ENCODE measurements around the gene RPA1. TPM values are rescaled to one million over a fixed set of nuclear protein-coding genes. Genes with fewer than 3 reads are reported as not detected.

Gene RPA1
- total RNA-seq, 2 donors from 2014 or later, result 67.4 to 81.4 TPM

- H3K36me3 Mint-ChIP-seq (ENCODE audit: low read depth), result no peaks in the 10 kb centered on the region
- no peak for ATAC-seq
- H3K9me3 ChIP-seq (ENCODE audit: control insufficient read depth, low read length, poor library complexity, severe bottlenecking), result no peaks in the 10 kb centered on the region
- H3K27ac Mint-ChIP-seq, result no peak overlapping the region
- peaks cover 56% of the 10 kb centered on the region for H3K27me3 Mint-ChIP-seq
- peaks cover 12% of the 10 kb centered on the region for H3K4me1 Mint-ChIP-seq
- DNase-seq, result no peak
- H3K4me3 Mint-ChIP-seq, result no peak overlapping the region
Observed at GRCh38 chr17:1909985-1910384, 80.2 kb downstream of the RPA1 start.

DNA sequence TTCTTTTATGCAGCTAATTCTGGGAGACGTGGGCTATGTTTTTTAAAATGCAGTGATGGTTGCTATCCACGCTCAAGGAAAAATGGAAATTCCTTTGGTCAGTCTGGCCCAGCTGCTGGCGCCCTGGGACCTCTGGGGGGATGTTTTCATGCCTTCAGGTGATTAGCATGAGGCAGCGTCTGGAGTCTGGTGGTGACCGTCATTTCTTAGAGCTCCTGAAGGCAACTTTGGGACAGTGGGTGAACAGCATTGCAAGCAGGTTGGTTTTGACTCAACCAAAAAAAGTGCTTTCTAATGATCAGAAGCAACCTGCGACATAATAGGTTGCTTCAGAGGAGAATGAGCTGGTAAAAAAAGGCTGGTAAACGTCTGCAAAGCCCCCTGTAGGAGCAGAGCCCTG, 82.3 kb downstream of the RPA1 start:
- Mint-ChIP-seq H3K4me3 (no peak overlapping the region), H3K27me3 (peaks cover 48% of the 10 kb centered on the region), H3K36me3 (ENCODE audit: low read depth) (peaks cover 2% of the 10 kb centered on the region), H3K4me1 (peaks cover 8% of the 10 kb centered on the region), H3K27ac (no peak overlapping the region)
- no peaks in the 10 kb centered on the region for H3K9me3 ChIP-seq (ENCODE audit: control insufficient read depth, low read length, poor library complexity, severe bottlenecking)
- DNase-seq (no peak), ATAC-seq (no peak)

DNA sequence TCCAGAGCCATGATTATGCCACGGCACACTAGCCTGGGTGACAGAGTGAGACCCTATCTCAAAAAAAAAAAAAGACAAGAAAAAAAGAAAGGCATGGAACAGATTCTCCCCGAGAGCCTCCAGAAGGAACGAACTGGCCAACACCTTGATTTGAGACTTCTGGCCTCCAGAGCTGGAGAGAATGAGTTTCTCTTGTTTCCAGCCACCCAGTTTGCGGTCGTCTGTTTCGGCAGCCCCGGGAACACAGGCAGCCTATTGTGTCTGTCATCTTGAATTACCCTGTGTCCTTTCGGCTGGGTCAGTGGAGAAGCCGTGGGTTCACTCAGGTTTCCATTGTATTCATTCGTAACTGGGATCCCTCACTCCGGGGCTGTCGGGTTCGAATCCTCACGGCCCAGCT, 83.9 kb downstream of the RPA1 start:
- no peak for DNase-seq
- peaks cover 3% of the 10 kb centered on the region for H3K4me1 Mint-ChIP-seq
- H3K27me3 Mint-ChIP-seq, result peaks cover 41% of the 10 kb centered on the region
- no peaks in the 10 kb centered on the region for H3K9me3 ChIP-seq (ENCODE audit: control insufficient read depth, low read length, poor library complexity, severe bottlenecking)
- H3K36me3 Mint-ChIP-seq (ENCODE audit: low read depth), result peaks cover 2% of the 10 kb centered on the region
- H3K4me3 Mint-ChIP-seq, result no peak overlapping the region
- no peak for ATAC-seq
- H3K27ac Mint-ChIP-seq, result no peak overlapping the region

- Mint-ChIP-seq H3K4me1 (no peaks in the 10 kb centered on the region), H3K4me3 (no peak overlapping the region), H3K36me3 (ENCODE audit: low read depth) (peaks cover 2% of the 10 kb centered on the region), H3K27me3 (peaks cover 32% of the 10 kb centered on the region), H3K27ac (no peak overlapping the region)
- ATAC-seq, result no peak
- no peaks in the 10 kb centered on the region for H3K9me3 ChIP-seq (ENCODE audit: control insufficient read depth, low read length, poor library complexity, severe bottlenecking)
- no peak for DNase-seq
Observed at GRCh38 chr17:1914661-1915083, 84.9 kb downstream of the RPA1 start.

DNA sequence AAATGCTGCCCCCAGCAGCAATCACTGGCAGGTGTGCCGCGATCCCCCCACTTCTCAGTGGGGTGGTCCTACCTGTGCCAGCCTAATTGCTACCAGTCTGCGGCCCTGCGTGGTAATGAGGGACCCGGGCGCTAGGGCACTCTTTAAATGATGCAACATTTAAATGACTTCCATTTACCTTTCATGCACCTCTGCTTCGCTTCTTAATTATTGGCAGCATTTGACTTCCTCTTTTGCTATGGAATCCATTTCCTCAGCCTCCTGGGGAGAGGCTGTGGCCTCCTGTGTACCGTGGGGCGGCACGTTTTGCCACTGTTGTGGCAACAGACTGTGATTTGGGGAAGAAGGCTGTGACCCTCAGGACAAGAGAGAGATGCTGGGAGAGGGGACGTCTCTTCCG, 86.1 kb downstream of the RPA1 start:
- H3K4me1 Mint-ChIP-seq, result no peaks in the 10 kb centered on the region
- H3K9me3 ChIP-seq (ENCODE audit: control insufficient read depth, low read length, poor library complexity, severe bottlenecking), result no peaks in the 10 kb centered on the region
- H3K27me3 Mint-ChIP-seq, result peaks cover 28% of the 10 kb centered on the region
- H3K4me3 Mint-ChIP-seq, result no peak overlapping the region
- DNase-seq (no peak), ATAC-seq (no peak)
- H3K36me3 Mint-ChIP-seq (ENCODE audit: low read depth), result peaks cover 2% of the 10 kb centered on the region
- no peak overlapping the region for H3K27ac Mint-ChIP-seq

DNA sequence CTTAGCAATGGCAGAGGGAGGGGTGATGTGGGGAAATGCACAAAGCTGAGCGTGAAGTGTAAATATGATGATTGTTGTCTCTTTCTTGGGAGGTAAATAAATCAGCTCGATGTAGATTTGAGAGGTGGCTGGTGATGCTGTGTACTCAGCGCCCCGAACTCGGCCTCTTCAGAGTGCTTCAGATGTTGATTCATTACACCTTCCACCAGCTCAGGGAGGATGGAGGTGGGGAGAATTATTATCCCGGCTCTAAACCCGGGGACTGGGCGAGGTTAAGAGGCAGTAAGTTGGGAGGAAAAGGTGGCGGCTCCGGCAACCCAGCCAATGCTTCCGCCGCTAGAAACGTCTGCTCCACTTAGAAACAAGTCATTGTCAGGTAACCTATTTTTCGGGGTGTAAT, 86.5 kb downstream of the RPA1 start:
- DNase-seq (no peak), ATAC-seq (no peak)
- no peak overlapping the region for H3K4me3 Mint-ChIP-seq
- H3K4me1 Mint-ChIP-seq, result no peaks in the 10 kb centered on the region
- peaks cover 28% of the 10 kb centered on the region for H3K27me3 Mint-ChIP-seq
- H3K27ac Mint-ChIP-seq, result no peak overlapping the region
- peaks cover 2% of the 10 kb centered on the region for H3K36me3 Mint-ChIP-seq (ENCODE audit: low read depth)
- no peaks in the 10 kb centered on the region for H3K9me3 ChIP-seq (ENCODE audit: control insufficient read depth, low read length, poor library complexity, severe bottlenecking)

DNA sequence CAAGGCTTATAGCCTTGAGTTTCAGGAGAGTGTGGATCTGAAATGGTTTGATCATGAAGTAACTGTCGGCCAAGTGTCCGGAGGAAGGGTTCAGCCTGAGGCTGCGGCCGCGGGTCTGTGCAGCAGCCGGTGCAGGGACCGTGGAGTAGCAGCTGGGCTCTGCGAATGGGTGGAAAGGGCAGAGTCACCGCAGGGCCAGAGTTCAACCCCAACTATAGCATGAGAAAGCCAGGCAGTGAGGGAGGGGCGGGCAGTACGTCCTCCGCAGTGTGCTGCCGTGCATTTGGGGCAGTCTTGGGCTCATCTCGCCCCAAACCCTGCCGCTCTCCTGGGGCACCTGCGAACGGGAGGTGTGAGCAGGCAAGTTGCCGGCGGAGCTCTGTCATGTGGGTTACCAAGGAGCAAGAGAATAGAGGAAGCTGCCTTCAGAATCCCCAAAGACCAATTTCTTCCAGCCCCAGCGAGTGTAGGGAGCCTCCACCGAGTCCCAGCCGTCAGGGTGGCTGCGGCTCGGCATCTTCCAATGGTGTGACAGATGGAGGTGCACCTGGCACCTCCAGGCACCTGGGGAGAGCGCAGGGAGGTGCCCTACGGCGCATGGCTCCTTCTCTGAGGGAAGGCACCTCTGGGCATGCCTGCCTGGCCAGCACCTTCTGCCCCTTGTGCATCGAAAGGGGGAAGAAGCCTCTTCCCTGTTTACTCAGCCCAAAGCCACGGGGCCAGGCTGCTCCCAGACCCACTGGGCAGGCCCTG, 87.3 kb downstream of the RPA1 start:
- Mint-ChIP-seq H3K36me3 (ENCODE audit: low read depth) (peaks cover 2% of the 10 kb centered on the region), H3K27ac (no peak overlapping the region), H3K4me3 (no peak overlapping the region), H3K27me3 (peaks cover 20% of the 10 kb centered on the region), H3K4me1 (no peaks in the 10 kb centered on the region)
- H3K9me3 ChIP-seq (ENCODE audit: control insufficient read depth, low read length, poor library complexity, severe bottlenecking), result no peaks in the 10 kb centered on the region
- DNase-seq, result no peak
- no peak for ATAC-seq

DNA sequence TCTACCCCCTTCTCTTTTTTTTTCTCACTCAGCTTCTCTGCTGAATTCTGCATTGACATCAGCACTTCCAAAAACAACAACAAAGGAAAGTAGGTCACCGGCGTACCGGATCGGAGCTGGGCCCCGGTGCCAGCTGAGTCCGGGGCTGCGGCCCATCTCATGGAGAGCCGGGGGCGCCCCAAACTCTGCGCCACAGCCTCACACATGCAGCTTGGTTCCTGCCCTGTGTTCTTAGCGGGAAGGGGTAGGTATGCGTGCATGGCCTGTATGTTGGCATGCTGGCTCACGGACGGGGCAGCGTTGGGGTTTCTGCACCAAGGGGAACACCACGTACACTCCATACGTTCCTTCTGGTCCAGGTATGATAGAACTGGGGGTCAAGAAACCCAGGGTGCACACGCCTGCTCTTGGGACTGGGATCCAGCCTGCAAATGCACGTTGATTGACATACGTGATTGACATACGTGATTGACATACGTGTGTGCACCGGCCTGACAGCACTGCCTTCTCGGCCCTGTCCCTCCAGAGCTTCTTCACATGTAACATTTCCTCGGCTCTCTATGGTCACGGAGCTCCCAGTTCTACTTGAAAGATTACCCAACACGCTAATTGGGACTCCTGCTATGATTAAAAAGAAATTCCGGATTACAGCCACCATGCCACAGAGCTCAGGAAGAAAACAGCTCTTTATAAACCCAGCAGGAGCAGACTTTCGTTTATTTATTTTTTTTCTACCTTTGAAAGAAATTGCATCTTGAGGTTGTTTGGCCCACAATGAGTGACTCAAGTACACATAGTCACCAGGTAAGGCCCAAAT, 88.7 kb downstream of the RPA1 start:
- H3K9me3 ChIP-seq (ENCODE audit: control insufficient read depth, low read length, poor library complexity, severe bottlenecking), result no peaks in the 10 kb centered on the region
- DNase-seq, result no peak
- Mint-ChIP-seq H3K36me3 (ENCODE audit: low read depth) (peaks cover 2% of the 10 kb centered on the region), H3K27me3 (peaks cover 14% of the 10 kb centered on the region), H3K4me3 (no peak overlapping the region), H3K4me1 (no peaks in the 10 kb centered on the region), H3K27ac (no peak overlapping the region)
- ATAC-seq, result no peak

DNA sequence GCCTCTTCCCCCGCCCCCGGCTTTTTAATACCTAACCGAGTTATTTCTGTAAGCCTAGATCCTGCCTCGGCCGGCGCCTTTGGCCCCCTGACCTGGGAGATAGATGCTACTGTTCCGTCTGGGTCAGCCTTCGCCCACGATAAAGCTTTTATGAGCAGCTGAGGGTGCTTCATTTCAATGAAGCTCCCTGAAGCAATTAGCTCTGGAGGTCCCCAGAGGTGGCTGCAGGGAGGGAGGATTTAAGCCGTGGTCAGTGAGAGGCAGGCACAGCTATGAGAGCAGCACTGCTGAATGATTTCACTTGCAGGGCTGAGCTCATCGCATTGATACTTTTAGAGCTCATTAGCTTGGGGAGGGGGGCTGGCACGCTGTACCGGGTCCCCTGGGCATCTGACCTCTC, 89.4 kb downstream of the RPA1 start:
- Mint-ChIP-seq H3K4me3 (no peak overlapping the region), H3K4me1 (no peaks in the 10 kb centered on the region), H3K27ac (no peak overlapping the region), H3K36me3 (ENCODE audit: low read depth) (peaks cover 2% of the 10 kb centered on the region), H3K27me3 (peaks cover 14% of the 10 kb centered on the region)
- ATAC-seq (no peak), DNase-seq (no peak)
- no peaks in the 10 kb centered on the region for H3K9me3 ChIP-seq (ENCODE audit: control insufficient read depth, low read length, poor library complexity, severe bottlenecking)

GRCh38 chr17:1920948-1921351, 91.1 kb downstream of the RPA1 start:
- DNase-seq (no peak), ATAC-seq (no peak)
- Mint-ChIP-seq H3K27ac (no peak overlapping the region), H3K4me1 (no peaks in the 10 kb centered on the region), H3K4me3 (no peak overlapping the region), H3K36me3 (ENCODE audit: low read depth) (peaks cover 1% of the 10 kb centered on the region), H3K27me3 (peaks cover 11% of the 10 kb centered on the region)
- no peaks in the 10 kb centered on the region for H3K9me3 ChIP-seq (ENCODE audit: control insufficient read depth, low read length, poor library complexity, severe bottlenecking)

DNA sequence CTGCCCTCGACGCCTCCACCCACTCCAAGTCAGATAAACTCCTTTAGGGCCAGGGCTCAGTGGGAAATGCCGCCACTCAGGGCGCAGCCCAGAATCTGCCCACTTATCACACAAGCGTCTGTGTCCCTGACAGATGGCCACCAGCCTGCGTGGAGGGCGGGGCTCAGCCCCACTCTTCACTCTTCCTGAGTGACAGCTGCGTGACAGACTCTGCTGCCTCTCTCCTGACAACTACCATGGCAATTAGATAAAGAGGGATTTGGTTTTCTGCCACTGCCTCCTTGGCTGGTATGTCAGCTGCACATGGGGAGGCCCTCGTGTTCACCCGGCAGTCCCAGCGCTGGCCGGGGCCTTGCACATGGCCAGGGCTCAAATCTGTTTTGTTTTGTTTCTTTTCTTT, 99.2 kb downstream of the RPA1 start:
- H3K4me3 Mint-ChIP-seq, result no peak overlapping the region
- peaks cover 5% of the 10 kb centered on the region for H3K4me1 Mint-ChIP-seq
- ATAC-seq, result no peak
- no peak overlapping the region for H3K27ac Mint-ChIP-seq
- no peaks in the 10 kb centered on the region for H3K36me3 Mint-ChIP-seq (ENCODE audit: low read depth)
- no peaks in the 10 kb centered on the region for H3K9me3 ChIP-seq (ENCODE audit: control insufficient read depth, low read length, poor library complexity, severe bottlenecking)
- H3K27me3 Mint-ChIP-seq, result peaks cover 5% of the 10 kb centered on the region
- no peak for DNase-seq

- Mint-ChIP-seq H3K36me3 (ENCODE audit: low read depth) (no peaks in the 10 kb centered on the region), H3K4me3 (no peak overlapping the region), H3K4me1 (peaks cover 7% of the 10 kb centered on the region), H3K27ac (no peak overlapping the region), H3K27me3 (peaks cover 5% of the 10 kb centered on the region)
- ATAC-seq (no peak), DNase-seq (no peak)
- no peaks in the 10 kb centered on the region for H3K9me3 ChIP-seq (ENCODE audit: control insufficient read depth, low read length, poor library complexity, severe bottlenecking)
Observed at GRCh38 chr17:1930337-1930645, 100.5 kb downstream of the RPA1 start.

GRCh38 chr17:1931844-1932579, 102.2 kb downstream of the RPA1 start:
- peaks cover 1% of the 10 kb centered on the region for H3K27me3 Mint-ChIP-seq
- ATAC-seq, result no peak
- no peaks in the 10 kb centered on the region for H3K9me3 ChIP-seq (ENCODE audit: control insufficient read depth, low read length, poor library complexity, severe bottlenecking)
- no peak overlapping the region for H3K27ac Mint-ChIP-seq
- DNase-seq, result no peak
- H3K4me1 Mint-ChIP-seq, result peaks cover 7% of the 10 kb centered on the region
- no peaks in the 10 kb centered on the region for H3K36me3 Mint-ChIP-seq (ENCODE audit: low read depth)
- no peak overlapping the region for H3K4me3 Mint-ChIP-seq

Measured in T-helper 17 cell (primary cell).